Urinary bladder (tissue), 4 donors: Measurements from ENCODE around the gene ZNF407. TPM values are rescaled to one million over a fixed set of nuclear protein-coding genes. Genes with fewer than 3 reads are reported as not detected.

ENCODE experiments used
- DNase-seq: peaks from one replicate; pipeline ENCODE4 v3.0.0-alpha.2; 2015; ENCODE audit errors: extremely low spot score
- H3K27ac ChIP-seq: one replicate; pipeline ENCODE4 v1.5.1; 2013; ENCODE audit warnings: low read depth, mild to moderate bottlenecking, moderate library complexity
- H3K36me3 ChIP-seq: one replicate; pipeline ENCODE4 v1.6.1; 2013; ENCODE audit warnings: mild to moderate bottlenecking, moderate library complexity; ENCODE audit not compliant: insufficient read depth
- H3K4me1 ChIP-seq: one replicate; pipeline ENCODE4 v1.6.1; 2013; ENCODE audit warnings: mild to moderate bottlenecking, moderate library complexity; ENCODE audit not compliant: insufficient read depth
- H3K4me3 ChIP-seq: one replicate; pipeline ENCODE4 v1.5.1; 2013; ENCODE audit warnings: low read depth, low read length
- WGBS: extraction: QIAGEN DNeasy Blood & Tissue Kit; methylation state at CpG from one replicate; pipeline ENCODE4 v1.1.7; 2013; 5-methylcytosine and 5-hydroxymethylcytosine counted together
- polyA plus RNA-seq: library from polyadenylated mRNA; stranded (reverse); fragments of 200-250 nt; gene quantifications from one replicate; pipeline ENCODE4 v1.2.3, GENCODE V29; 2013
- total RNA-seq: library from RNA; depleted of rRNA; stranded (reverse); fragments of >200 nt; gene quantifications from one replicate; pipeline ENCODE4 v1.2.3, GENCODE V29; 2014
- donor health status: healthy with polysubstance abuse.
- donor health status: healthy.

The ZNF407 gene
- total and polyA plus RNA-seq, 2 donors: 5.9 to 40.8 TPM

- H3K4me1 ChIP-seq: no peaks in the 10 kb centered on the region
- no peak for DNase-seq
- no peak overlapping the region for H3K4me3 ChIP-seq
- no peaks in the 10 kb centered on the region for H3K36me3 ChIP-seq
- no peak overlapping the region for H3K27ac ChIP-seq
- 68% methylated on average over 5 of the region's 5 CpGs for WGBS
Observed at GRCh38 chr18:74715865-74716712, 118.4 kb downstream of the ZNF407 start.

GRCh38 chr18:74718312-74718711 lies 120.6 kb downstream of the ZNF407 start:
- H3K27ac ChIP-seq: no peak overlapping the region
- 91% methylated on average over 2 of the region's 2 CpGs for WGBS
- DNase-seq: no peak
- no peak overlapping the region for H3K4me3 ChIP-seq
- no peaks in the 10 kb centered on the region for H3K36me3 ChIP-seq
- no peaks in the 10 kb centered on the region for H3K4me1 ChIP-seq

- DNase-seq: no peak
- H3K36me3 ChIP-seq: no peaks in the 10 kb centered on the region
- 59% methylated on average over 2 of the region's 2 CpGs for WGBS
- no peak overlapping the region for H3K27ac ChIP-seq
- H3K4me3 ChIP-seq: no peak overlapping the region
- no peaks in the 10 kb centered on the region for H3K4me1 ChIP-seq
Observed at GRCh38 chr18:74722237-74722636, 124.6 kb downstream of the ZNF407 start.

GRCh38 chr18:74724186-74724585 lies 126.5 kb downstream of the ZNF407 start:
- Histone ChIP-seq H3K27ac (no peak overlapping the region), H3K4me1 (no peaks in the 10 kb centered on the region), H3K36me3 (no peaks in the 10 kb centered on the region), H3K4me3 (no peak overlapping the region)
- no peak for DNase-seq
- WGBS: 90% methylated on average over 1 of the region's 1 CpG

- Histone ChIP-seq H3K4me1 (no peaks in the 10 kb centered on the region), H3K36me3 (no peaks in the 10 kb centered on the region), H3K27ac (no peak overlapping the region), H3K4me3 (no peak overlapping the region)
- no peak for DNase-seq
- 89% methylated on average over 3 of the region's 3 CpGs for WGBS
Observed at GRCh38 chr18:74725690-74726089, 128.0 kb downstream of the ZNF407 start.

GRCh38 chr18:74728586-74728985 lies 130.9 kb downstream of the ZNF407 start:
- no peak for DNase-seq
- WGBS: 96% methylated on average over 5 of the region's 5 CpGs
- H3K36me3 ChIP-seq: no peaks in the 10 kb centered on the region
- H3K4me3 ChIP-seq: no peak overlapping the region
- no peak overlapping the region for H3K27ac ChIP-seq
- no peaks in the 10 kb centered on the region for H3K4me1 ChIP-seq

- no peak for DNase-seq
- H3K27ac ChIP-seq: no peak overlapping the region
- H3K4me1 ChIP-seq: no peaks in the 10 kb centered on the region
- WGBS: 92% methylated on average over 5 of the region's 5 CpGs
- peaks cover 2% of the 10 kb centered on the region for H3K36me3 ChIP-seq
- H3K4me3 ChIP-seq: no peak overlapping the region
Observed at GRCh38 chr18:74731097-74731496, 133.4 kb downstream of the ZNF407 start.

GRCh38 chr18:74732380-74732779 lies 134.7 kb downstream of the ZNF407 start:
- Histone ChIP-seq H3K27ac (no peak overlapping the region), H3K4me1 (no peaks in the 10 kb centered on the region), H3K4me3 (no peak overlapping the region), H3K36me3 (peaks cover 2% of the 10 kb centered on the region)
- WGBS: 92% methylated on average over 1 of the region's 1 CpG
- no peak for DNase-seq

GRCh38 chr18:74733598-74733997 lies 135.9 kb downstream of the ZNF407 start:
- no peak overlapping the region for H3K27ac ChIP-seq
- no peak overlapping the region for H3K4me3 ChIP-seq
- 86% methylated on average over 3 of the region's 3 CpGs for WGBS
- peaks cover 2% of the 10 kb centered on the region for H3K36me3 ChIP-seq
- no peaks in the 10 kb centered on the region for H3K4me1 ChIP-seq
- DNase-seq: no peak

GRCh38 chr18:74734013-74734444 lies 136.4 kb downstream of the ZNF407 start:
- Histone ChIP-seq H3K4me3 (no peak overlapping the region), H3K36me3 (peaks cover 2% of the 10 kb centered on the region), H3K27ac (no peak overlapping the region), H3K4me1 (no peaks in the 10 kb centered on the region)
- no peak for DNase-seq
- WGBS: 81% methylated on average over 11 of the region's 11 CpGs

GRCh38 chr18:74739926-74740325 lies 142.3 kb downstream of the ZNF407 start:
- H3K36me3 ChIP-seq: peaks cover 2% of the 10 kb centered on the region
- WGBS: 86% methylated on average over 5 of the region's 5 CpGs
- H3K27ac ChIP-seq: no peak overlapping the region
- no peaks in the 10 kb centered on the region for H3K4me1 ChIP-seq
- no peak overlapping the region for H3K4me3 ChIP-seq
- no peak for DNase-seq

- WGBS: 90% methylated on average over 5 of the region's 5 CpGs
Observed at GRCh38 chr18:74742573-74743243, 145.0 kb downstream of the ZNF407 start.

GRCh38 chr18:74745633-74746403 lies 148.1 kb downstream of the ZNF407 start:
- 75% methylated on average over 10 of the region's 10 CpGs for WGBS
- H3K4me3 ChIP-seq: no peak overlapping the region
- DNase-seq: no peak
- no peaks in the 10 kb centered on the region for H3K4me1 ChIP-seq
- no peak overlapping the region for H3K27ac ChIP-seq
- H3K36me3 ChIP-seq: no peaks in the 10 kb centered on the region

More at GRCh38 chr18:74742573-74743243, 145.0 kb downstream of the ZNF407 start:
- Histone ChIP-seq H3K36me3 (no peaks in the 10 kb centered on the region), H3K4me3 (no peak overlapping the region), H3K4me1 (no peaks in the 10 kb centered on the region), H3K27ac (no peak overlapping the region)
- no peak for DNase-seq
